Muscle layer of colon (tissue), 2 donors: ENCODE data around the gene CDON.

ENCODE experiments used
- H3K27ac ChIP-seq: one replicate; pipeline ENCODE4 v1.7.0; 2013; ENCODE audit warnings: low read depth, mild to moderate bottlenecking, low read length, moderate library complexity
- H3K27me3 ChIP-seq, 2 donors: one replicate each; pipeline ENCODE4 v1.7.0; 2013; ENCODE audit warnings: low read length in 2 of 2, mild to moderate bottlenecking in 2 of 2; ENCODE audit not compliant: insufficient read depth in 2 of 2, control insufficient read depth in 1 of 2
- H3K36me3 ChIP-seq: one replicate; pipeline ENCODE4 v1.7.0; 2013; ENCODE audit warnings: mild to moderate bottlenecking, low read length; ENCODE audit not compliant: insufficient read depth
- H3K4me1 ChIP-seq: one replicate; pipeline ENCODE4 v1.7.0; 2013; ENCODE audit warnings: mild to moderate bottlenecking, low read length; ENCODE audit not compliant: insufficient read depth
- H3K4me3 ChIP-seq, 2 donors: one replicate each; pipeline ENCODE4 v1.7.0; 2013; ENCODE audit warnings: low read length in 2 of 2, low read depth in 1 of 2, mild to moderate bottlenecking in 1 of 2, moderate library complexity in 1 of 2
- H3K9ac ChIP-seq: one replicate; pipeline ENCODE4 v1.7.0; 2013; ENCODE audit warnings: low read length
- H3K9me3 ChIP-seq: one replicate; pipeline ENCODE4 v1.7.0; 2013; ENCODE audit warnings: mild to moderate bottlenecking, low read length
- donor health status: abdominal sarcoma.
- donor health status: Adenocarcinoma of cecum.

CDON gene

GRCh38 chr11:126062679-126063506 lies at the start of gene CDON:
Gene CDON, minus strand, starts transcription at chr11:126062866. Its CDS starts 39,390 bp downstream, at chr11:126023476.
- peaks cover 19% of the 10 kb centered on the region for H3K4me1 ChIP-seq
- H3K9me3 ChIP-seq = no peaks in the 10 kb centered on the region
- H3K36me3 ChIP-seq = no peaks in the 10 kb centered on the region
- H3K27me3 ChIP-seq = no peaks in the 10 kb centered on the region
- peak within 1 kb of the TSS; percentile 19 for H3K9ac ChIP-seq
- H3K27ac ChIP-seq = peak within 1 kb of the TSS; percentile 87
- peak within 1 kb of the TSS; percentile 62 to 76 for H3K4me3 ChIP-seq

GRCh38 chr11:126111458-126112116 lies 48.9 kb upstream of the CDON start:
- H3K27me3 ChIP-seq = no peaks in the 10 kb centered on the region
- H3K27ac ChIP-seq = peak overlapping the region; percentile 72
- H3K4me3 ChIP-seq = no peak overlapping the region
- H3K9me3 ChIP-seq = no peaks in the 10 kb centered on the region
- peaks cover 69% of the 10 kb centered on the region for H3K4me1 ChIP-seq
- H3K9ac ChIP-seq = no peak overlapping the region
- H3K36me3 ChIP-seq = no peaks in the 10 kb centered on the region

- H3K4me1 ChIP-seq = peaks cover 54% of the 10 kb centered on the region
- H3K4me3 ChIP-seq = no peak overlapping the region
- H3K9ac ChIP-seq = no peak overlapping the region
- H3K9me3 ChIP-seq = no peaks in the 10 kb centered on the region
- H3K27ac ChIP-seq = no peak overlapping the region
- no peaks in the 10 kb centered on the region for H3K27me3 ChIP-seq
- H3K36me3 ChIP-seq = no peaks in the 10 kb centered on the region
Observed at GRCh38 chr11:126109941-126110731, 47.5 kb upstream of the CDON start.

GRCh38 chr11:126106594-126107328 lies 44.1 kb upstream of the CDON start:
- peaks cover 40% of the 10 kb centered on the region for H3K4me1 ChIP-seq
- no peak overlapping the region for H3K27ac ChIP-seq
- H3K9me3 ChIP-seq = no peaks in the 10 kb centered on the region
- H3K9ac ChIP-seq = no peak overlapping the region
- no peaks in the 10 kb centered on the region for H3K27me3 ChIP-seq
- no peaks in the 10 kb centered on the region for H3K36me3 ChIP-seq
- H3K4me3 ChIP-seq = no peak overlapping the region

- Histone ChIP-seq H3K27ac (no peak overlapping the region), H3K27me3 (no peaks in the 10 kb centered on the region), H3K4me1 (peaks cover 34% of the 10 kb centered on the region), H3K9ac (no peak overlapping the region), H3K9me3 (no peaks in the 10 kb centered on the region), H3K36me3 (no peaks in the 10 kb centered on the region), H3K4me3 (no peak overlapping the region)
Observed at GRCh38 chr11:126105748-126106080, 43.0 kb upstream of the CDON start.

GRCh38 chr11:126105022-126105747 lies 42.5 kb upstream of the CDON start:
- Histone ChIP-seq H3K27ac (no peak overlapping the region), H3K4me1 (peaks cover 28% of the 10 kb centered on the region), H3K27me3 (no peaks in the 10 kb centered on the region), H3K4me3 (no peak overlapping the region), H3K9me3 (no peaks in the 10 kb centered on the region), H3K9ac (no peak overlapping the region), H3K36me3 (no peaks in the 10 kb centered on the region)

GRCh38 chr11:126104420-126104819 lies 41.8 kb upstream of the CDON start:
- no peaks in the 10 kb centered on the region for H3K27me3 ChIP-seq
- no peak overlapping the region for H3K27ac ChIP-seq
- H3K9ac ChIP-seq = no peak overlapping the region
- H3K4me3 ChIP-seq = no peak overlapping the region
- peaks cover 24% of the 10 kb centered on the region for H3K4me1 ChIP-seq
- H3K36me3 ChIP-seq = no peaks in the 10 kb centered on the region
- H3K9me3 ChIP-seq = no peaks in the 10 kb centered on the region

GRCh38 chr11:126103150-126103549 lies 40.5 kb upstream of the CDON start:
- H3K4me1 ChIP-seq = peaks cover 24% of the 10 kb centered on the region
- no peaks in the 10 kb centered on the region for H3K36me3 ChIP-seq
- H3K27me3 ChIP-seq = no peaks in the 10 kb centered on the region
- no peak overlapping the region for H3K9ac ChIP-seq
- H3K9me3 ChIP-seq = no peaks in the 10 kb centered on the region
- H3K27ac ChIP-seq = no peak overlapping the region
- no peak overlapping the region for H3K4me3 ChIP-seq

- Histone ChIP-seq H3K27me3 (no peaks in the 10 kb centered on the region), H3K9ac (peak overlapping the region; percentile 24), H3K27ac (peak overlapping the region; percentile 2), H3K36me3 (no peaks in the 10 kb centered on the region), H3K4me1 (peaks cover 24% of the 10 kb centered on the region), H3K9me3 (no peaks in the 10 kb centered on the region), H3K4me3 (peak overlapping the region in 1 of 2 donors; percentile 13)
Observed at GRCh38 chr11:126102436-126102981, 39.8 kb upstream of the CDON start.

- no peak overlapping the region for H3K4me3 ChIP-seq
- peaks cover 24% of the 10 kb centered on the region for H3K4me1 ChIP-seq
- no peaks in the 10 kb centered on the region for H3K27me3 ChIP-seq
- H3K27ac ChIP-seq = peak overlapping the region; percentile 2
- no peaks in the 10 kb centered on the region for H3K9me3 ChIP-seq
- H3K9ac ChIP-seq = peak overlapping the region; percentile 24
- H3K36me3 ChIP-seq = no peaks in the 10 kb centered on the region
Observed at GRCh38 chr11:126101930-126102283, 39.2 kb upstream of the CDON start.
